HG03571 (cell line): ENCODE measurements around the gene CSN3.

Experiments
- ATAC-seq: cut with Tn5 transposase; IDR thresholded peaks from one replicate; pipeline ENCODE4 v1.9.1; 2021; ENCODE audit not compliant: unreplicated experiment

The CSN3 gene

GRCh38 chr4:70291341-70291740, 48.9 kb downstream of the CSN3 start:
- ATAC-seq: no peak

GRCh38 chr4:70297576-70297975, 55.2 kb downstream of the CSN3 start:
- no peak for ATAC-seq

DNA sequence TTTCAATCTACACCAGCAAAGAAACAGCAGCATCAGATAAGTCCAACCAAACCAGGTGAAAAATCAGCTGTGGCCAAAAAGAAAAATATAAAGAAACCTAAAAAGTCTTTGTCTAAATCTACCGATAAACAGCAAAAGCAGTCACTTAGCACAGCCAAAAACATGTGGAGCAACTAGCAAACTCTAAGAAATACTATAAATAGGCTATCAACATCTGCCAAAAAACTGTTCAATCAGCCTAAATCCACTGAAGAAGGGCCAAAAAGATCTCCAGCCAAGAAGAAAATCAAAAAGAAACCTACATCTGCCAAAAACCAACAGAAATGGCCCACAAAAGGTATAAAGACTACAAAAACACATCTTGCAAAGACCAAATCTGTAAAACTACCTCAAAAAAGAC, 55.7 kb downstream of the CSN3 start:
- no peak for ATAC-seq

DNA sequence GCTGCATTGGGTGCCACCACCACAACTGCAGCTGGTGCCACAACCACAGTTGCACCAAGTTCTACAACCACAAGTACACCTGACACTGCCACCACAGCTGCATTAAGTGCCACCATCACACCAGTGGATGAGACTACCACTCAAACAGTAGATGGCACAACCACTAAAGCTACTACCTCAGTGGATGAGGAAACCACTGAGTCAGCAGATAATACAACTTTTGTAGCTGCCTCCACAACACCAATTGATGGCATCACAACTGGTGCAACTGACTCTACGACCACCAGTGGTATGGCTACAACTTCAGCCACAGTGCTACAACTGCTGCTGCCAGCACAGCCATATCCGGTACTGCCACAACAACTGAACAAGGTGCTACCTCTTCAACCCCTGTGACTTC, 57.2 kb downstream of the CSN3 start:
- no peak for ATAC-seq

DNA sequence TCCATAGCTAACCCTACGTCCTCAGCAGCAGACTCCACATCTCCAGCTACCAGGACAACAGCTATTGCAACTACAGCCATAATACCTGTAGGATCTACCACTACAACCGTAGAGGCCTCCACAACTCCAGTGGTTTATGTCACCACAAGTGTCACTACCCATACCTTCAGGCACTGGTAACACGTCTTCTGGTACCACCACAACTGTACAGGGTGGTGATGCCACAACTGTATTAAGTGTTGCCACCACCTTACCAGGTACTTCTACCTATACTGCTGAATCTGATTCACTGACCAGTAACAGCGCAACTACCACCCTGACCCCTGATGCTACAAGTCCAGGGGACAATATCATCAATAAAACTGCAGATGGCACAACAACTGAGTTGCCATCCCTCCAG, 57.8 kb downstream of the CSN3 start:
- ATAC-seq: no peak
